Prostate gland (tissue), 2 donors: ENCODE data around the gene HDGF. TPM values are rescaled to one million over a fixed set of nuclear protein-coding genes. Genes with fewer than 3 reads are reported as not detected.

Experiments used
- DNase-seq: peaks from one replicate; pipeline ENCODE4 v3.0.0-alpha.2; 2019; ENCODE audit warnings: low spot score
- H3K27ac ChIP-seq, 2 donors: fragments of 200-600 bp; sonication (generic); 2 replicates each; pipeline ENCODE4 v1.5.1; 2017 to 2019
- H3K27me3 ChIP-seq: fragments of 200-600 bp; sonication (generic); replicated peaks from 2 replicates; pipeline ENCODE4 v1.5.1; 2019; ENCODE audit not compliant: insufficient read depth
- H3K36me3 ChIP-seq, 2 donors: fragments of 200-600 bp; sonication (generic); 1 replicate in 1 of 2; 2 replicates in 1 of 2; pipeline versions ENCODE4 v1.5.1 to v1.8.1; 2017 to 2019
- H3K4me1 ChIP-seq: fragments of 200-600 bp; sonication (generic); replicated peaks from 2 replicates; pipeline ENCODE4 v1.5.1; 2019
- H3K4me3 ChIP-seq, 2 donors: fragments of 200-600 bp; sonication (generic); 2 replicates each; pipeline ENCODE4 v1.5.1; 2017 to 2019
- H3K9me3 ChIP-seq: fragments of 200-600 bp; sonication (generic); 2 replicates; pipeline ENCODE4 v1.5.1; 2017
- POLR2A ChIP-seq: fragments of 450-650 bp; IDR thresholded peaks from one replicate; pipeline ENCODE4 v1.6.1; 2016; ENCODE audit warnings: antibody characterized with exemption, mild to moderate bottlenecking
- POLR2AphosphoS5 ChIP-seq: sonication (generic); formaldehyde crosslinking; IDR thresholded peaks from one replicate; pipeline ENCODE4 v1.6.1; 2017; ENCODE audit warnings: antibody characterized with exemption
- WGBS: methylation state at CpG from one replicate; pipeline ENCODE4 v1.1.5; 2018; 5-methylcytosine and 5-hydroxymethylcytosine counted together
- intact Hi-C: fragments of 100-400 bp; cut with DNase I; formaldehyde crosslinking; loops from one replicate; pipeline ENCODE4 v1.14.2; 2022
- total RNA-seq, 2 donors: library from RNA; depleted of rRNA; stranded (reverse); fragments of >200 nt; gene quantifications; one replicate each; pipeline ENCODE4 v1.1.0, GENCODE V29; 2016
- TF ChIP-seq, protein P1 (sequence below), 4 experiments: fragments of 200-600 bp in 2 of 4; fragments of 450-650 bp in 2 of 4; sonication (generic) in 2 of 4; IDR thresholded peaks; 1 replicate in 3 of 4; 2 replicates in 1 of 4; pipeline ENCODE4 v1.5.1; 2016 to 2019; ENCODE audit warnings: antibody characterized with exemption in 4 of 4, mild to moderate bottlenecking in 2 of 4, moderate library complexity in 2 of 4

Gene HDGF
- total RNA-seq, 2 donors from 2014 or later: 124 to 156 TPM

DNA sequence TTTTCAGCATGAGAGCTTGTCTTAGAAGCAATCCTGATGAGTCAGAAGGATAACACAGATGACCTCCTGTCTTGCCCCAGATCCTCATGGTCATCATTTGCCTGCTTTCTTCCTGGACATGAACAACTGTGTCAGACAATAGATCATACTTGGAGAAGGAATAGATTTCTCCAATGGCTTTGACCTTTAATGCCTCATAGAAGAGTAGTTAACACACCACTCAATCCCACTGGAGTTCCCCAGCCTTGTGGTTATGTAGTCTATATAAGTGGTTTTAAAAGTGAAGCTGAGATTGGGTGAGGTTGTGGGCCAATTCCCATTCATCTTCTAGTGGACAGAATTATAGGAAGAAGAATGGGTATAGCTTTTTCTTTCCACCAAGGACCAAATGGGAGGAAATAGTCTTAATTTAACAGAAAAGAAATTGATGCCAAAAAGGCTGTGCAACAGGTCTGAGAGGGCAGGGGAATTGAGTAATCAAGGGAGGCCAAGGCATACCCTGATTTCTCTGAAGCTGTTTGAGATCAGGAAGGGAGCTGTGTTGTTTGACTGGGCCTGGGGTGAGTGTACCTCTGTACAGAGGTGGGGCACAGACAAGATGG, 30.2 kb upstream of the HDGF start:
- TF ChIP-seq, protein P1, sequence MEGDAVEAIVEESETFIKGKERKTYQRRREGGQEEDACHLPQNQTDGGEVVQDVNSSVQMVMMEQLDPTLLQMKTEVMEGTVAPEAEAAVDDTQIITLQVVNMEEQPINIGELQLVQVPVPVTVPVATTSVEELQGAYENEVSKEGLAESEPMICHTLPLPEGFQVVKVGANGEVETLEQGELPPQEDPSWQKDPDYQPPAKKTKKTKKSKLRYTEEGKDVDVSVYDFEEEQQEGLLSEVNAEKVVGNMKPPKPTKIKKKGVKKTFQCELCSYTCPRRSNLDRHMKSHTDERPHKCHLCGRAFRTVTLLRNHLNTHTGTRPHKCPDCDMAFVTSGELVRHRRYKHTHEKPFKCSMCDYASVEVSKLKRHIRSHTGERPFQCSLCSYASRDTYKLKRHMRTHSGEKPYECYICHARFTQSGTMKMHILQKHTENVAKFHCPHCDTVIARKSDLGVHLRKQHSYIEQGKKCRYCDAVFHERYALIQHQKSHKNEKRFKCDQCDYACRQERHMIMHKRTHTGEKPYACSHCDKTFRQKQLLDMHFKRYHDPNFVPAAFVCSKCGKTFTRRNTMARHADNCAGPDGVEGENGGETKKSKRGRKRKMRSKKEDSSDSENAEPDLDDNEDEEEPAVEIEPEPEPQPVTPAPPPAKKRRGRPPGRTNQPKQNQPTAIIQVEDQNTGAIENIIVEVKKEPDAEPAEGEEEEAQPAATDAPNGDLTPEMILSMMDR (IDR thresholded peaks at IDR 0.05): no peak
- no peak for TF ChIP-seq POLR2A
- no peak for TF ChIP-seq POLR2AphosphoS5
- intact Hi-C loops: no loop called here

DNA sequence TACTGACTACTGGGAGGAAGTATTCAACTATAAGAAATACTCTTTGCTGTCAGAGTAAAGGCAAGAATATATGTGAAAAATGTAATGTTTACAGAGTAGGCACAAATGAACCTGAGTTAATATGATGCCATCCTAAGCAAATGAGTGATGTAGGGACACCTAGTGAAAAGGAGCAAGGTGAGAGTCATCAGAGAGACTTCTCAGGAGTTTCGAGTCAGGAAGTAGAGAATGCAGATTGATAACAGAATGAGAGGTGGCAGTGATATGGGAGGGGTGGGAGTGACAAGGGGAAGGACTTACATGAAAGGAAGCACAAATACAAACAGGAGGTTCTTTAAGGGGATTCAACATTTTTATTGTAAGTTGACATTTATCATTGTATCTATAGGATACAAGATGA, 26.1 kb upstream of the HDGF start:
- WGBS: 38% methylated on average over 1 of the region's 1 CpG
- Histone ChIP-seq H3K4me1 (no peaks in the 10 kb centered on the region), H3K27me3 (no peaks in the 10 kb centered on the region), H3K4me3 (no peak overlapping the region), H3K9me3 (no peaks in the 10 kb centered on the region), H3K36me3 (no peaks in the 10 kb centered on the region), H3K27ac (no peak overlapping the region)
- DNase-seq: no peak
- intact Hi-C loops: no loop called here
- TF ChIP-seq POLR2AphosphoS5 (no peak), POLR2A (no peak)
- TF ChIP-seq, protein P1 (IDR thresholded peaks at IDR 0.05): no peak

More for the DNA sequence above, 30.2 kb upstream of the HDGF start:
- H3K36me3 ChIP-seq: peaks cover 4% of the 10 kb centered on the region in 2 donors
- H3K27me3 ChIP-seq: no peaks in the 10 kb centered on the region
- no peaks in the 10 kb centered on the region for H3K4me1 ChIP-seq
- no peak for DNase-seq
- H3K4me3 ChIP-seq: no peak overlapping the region
- H3K9me3 ChIP-seq: no peaks in the 10 kb centered on the region
- H3K27ac ChIP-seq: no peak overlapping the region

- WGBS: 47% methylated on average over 4 of the region's 4 CpGs
- intact Hi-C loops: no loop called here
- TF ChIP-seq, protein P1 (IDR thresholded peaks at IDR 0.05): no peak
- no peak for TF ChIP-seq POLR2A
- TF ChIP-seq POLR2AphosphoS5: no peak
- H3K4me3 ChIP-seq: no peak overlapping the region
- H3K4me1 ChIP-seq: no peaks in the 10 kb centered on the region
- no peaks in the 10 kb centered on the region for H3K9me3 ChIP-seq
- no peaks in the 10 kb centered on the region for H3K36me3 ChIP-seq
- DNase-seq: no peak
- no peak overlapping the region for H3K27ac ChIP-seq
- no peaks in the 10 kb centered on the region for H3K27me3 ChIP-seq
These were observed 25.5 kb upstream of the HDGF start for GRCh38 chr1:156776942-156777341.

GRCh38 chr1:156775799-156776198, 24.3 kb upstream of the HDGF start:
- H3K4me3 ChIP-seq: no peak overlapping the region
- H3K36me3 ChIP-seq: no peaks in the 10 kb centered on the region
- TF ChIP-seq POLR2AphosphoS5 (no peak), POLR2A (no peak)
- TF ChIP-seq, protein P1 (IDR thresholded peaks at IDR 0.05): no peak
- H3K27ac ChIP-seq: no peak overlapping the region
- H3K27me3 ChIP-seq: no peaks in the 10 kb centered on the region
- intact Hi-C loops: no loop called here
- no peak for DNase-seq
- WGBS: 75% methylated on average over 5 of the region's 5 CpGs
- no peaks in the 10 kb centered on the region for H3K9me3 ChIP-seq
- H3K4me1 ChIP-seq: no peaks in the 10 kb centered on the region

DNA sequence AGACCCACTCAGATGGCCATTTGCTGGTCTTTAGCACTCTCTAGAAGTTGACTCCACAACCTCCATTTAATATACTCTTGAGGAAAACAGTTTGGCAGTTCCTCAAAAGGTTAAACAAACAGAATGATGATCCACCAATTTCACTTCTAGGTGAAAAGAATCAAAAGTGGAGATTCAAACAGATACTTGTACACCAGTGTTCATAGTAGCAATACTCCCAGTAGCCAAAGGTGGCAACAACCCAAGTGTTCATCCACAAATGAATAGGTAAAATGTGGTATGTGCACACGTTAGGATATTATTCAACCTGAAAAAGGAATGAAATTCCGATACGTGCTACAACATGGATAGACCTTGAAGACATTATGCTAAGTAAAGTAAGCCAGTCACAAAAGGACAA, 22.1 kb upstream of the HDGF start:
- TF ChIP-seq, protein P1 (IDR thresholded peaks at IDR 0.05): no peak
- TF ChIP-seq POLR2AphosphoS5 (no peak), POLR2A (no peak)
- Histone ChIP-seq H3K27ac (no peak overlapping the region), H3K9me3 (no peaks in the 10 kb centered on the region), H3K4me3 (no peak overlapping the region), H3K27me3 (no peaks in the 10 kb centered on the region), H3K4me1 (peaks cover 5% of the 10 kb centered on the region), H3K36me3 (no peaks in the 10 kb centered on the region)
- intact Hi-C loops: no loop called here
- 87% methylated on average over 3 of the region's 3 CpGs for WGBS
- no peak for DNase-seq
